ENCODE data around the gene CD86.

DNA sequence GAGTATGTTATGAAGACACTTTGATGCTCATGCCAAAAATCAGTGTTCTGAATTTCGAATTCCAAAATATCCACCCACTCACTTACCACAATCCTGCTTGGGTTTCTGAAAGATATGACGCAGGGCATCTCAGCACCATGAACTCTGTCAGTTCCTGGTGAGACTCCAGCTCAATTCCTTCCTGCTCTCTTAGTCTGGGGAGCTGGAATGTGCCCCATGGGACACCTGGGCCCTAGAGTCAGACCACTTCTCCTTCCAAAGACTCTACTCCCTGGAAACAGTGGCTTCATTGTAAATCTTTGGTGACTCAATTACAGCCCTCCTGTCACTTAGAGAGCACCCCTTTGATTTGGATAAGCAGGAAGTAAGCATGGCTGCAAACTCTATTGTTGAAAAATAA, 50.5 kb downstream of the CD86 start:
- TF ChIP-seq, protein P1, sequence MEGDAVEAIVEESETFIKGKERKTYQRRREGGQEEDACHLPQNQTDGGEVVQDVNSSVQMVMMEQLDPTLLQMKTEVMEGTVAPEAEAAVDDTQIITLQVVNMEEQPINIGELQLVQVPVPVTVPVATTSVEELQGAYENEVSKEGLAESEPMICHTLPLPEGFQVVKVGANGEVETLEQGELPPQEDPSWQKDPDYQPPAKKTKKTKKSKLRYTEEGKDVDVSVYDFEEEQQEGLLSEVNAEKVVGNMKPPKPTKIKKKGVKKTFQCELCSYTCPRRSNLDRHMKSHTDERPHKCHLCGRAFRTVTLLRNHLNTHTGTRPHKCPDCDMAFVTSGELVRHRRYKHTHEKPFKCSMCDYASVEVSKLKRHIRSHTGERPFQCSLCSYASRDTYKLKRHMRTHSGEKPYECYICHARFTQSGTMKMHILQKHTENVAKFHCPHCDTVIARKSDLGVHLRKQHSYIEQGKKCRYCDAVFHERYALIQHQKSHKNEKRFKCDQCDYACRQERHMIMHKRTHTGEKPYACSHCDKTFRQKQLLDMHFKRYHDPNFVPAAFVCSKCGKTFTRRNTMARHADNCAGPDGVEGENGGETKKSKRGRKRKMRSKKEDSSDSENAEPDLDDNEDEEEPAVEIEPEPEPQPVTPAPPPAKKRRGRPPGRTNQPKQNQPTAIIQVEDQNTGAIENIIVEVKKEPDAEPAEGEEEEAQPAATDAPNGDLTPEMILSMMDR (IDR thresholded peaks at IDR 0.05; ENCODE audit: poor library complexity, severe bottlenecking): no peak
- no peak for TF ChIP-seq MXI1 (conservative IDR thresholded peaks at IDR 0.05; ENCODE audit: poor library complexity, severe bottlenecking)
- TF ChIP-seq EZH2 (IDR thresholded peaks at IDR 0.05; ENCODE audit: borderline replicate concordance, insufficient read depth, low read length, poor library complexity, severe bottlenecking): no peak
- no peak for TF ChIP-seq RAD21 (conservative IDR thresholded peaks at IDR 0.05)
- TF ChIP-seq, protein P2, sequence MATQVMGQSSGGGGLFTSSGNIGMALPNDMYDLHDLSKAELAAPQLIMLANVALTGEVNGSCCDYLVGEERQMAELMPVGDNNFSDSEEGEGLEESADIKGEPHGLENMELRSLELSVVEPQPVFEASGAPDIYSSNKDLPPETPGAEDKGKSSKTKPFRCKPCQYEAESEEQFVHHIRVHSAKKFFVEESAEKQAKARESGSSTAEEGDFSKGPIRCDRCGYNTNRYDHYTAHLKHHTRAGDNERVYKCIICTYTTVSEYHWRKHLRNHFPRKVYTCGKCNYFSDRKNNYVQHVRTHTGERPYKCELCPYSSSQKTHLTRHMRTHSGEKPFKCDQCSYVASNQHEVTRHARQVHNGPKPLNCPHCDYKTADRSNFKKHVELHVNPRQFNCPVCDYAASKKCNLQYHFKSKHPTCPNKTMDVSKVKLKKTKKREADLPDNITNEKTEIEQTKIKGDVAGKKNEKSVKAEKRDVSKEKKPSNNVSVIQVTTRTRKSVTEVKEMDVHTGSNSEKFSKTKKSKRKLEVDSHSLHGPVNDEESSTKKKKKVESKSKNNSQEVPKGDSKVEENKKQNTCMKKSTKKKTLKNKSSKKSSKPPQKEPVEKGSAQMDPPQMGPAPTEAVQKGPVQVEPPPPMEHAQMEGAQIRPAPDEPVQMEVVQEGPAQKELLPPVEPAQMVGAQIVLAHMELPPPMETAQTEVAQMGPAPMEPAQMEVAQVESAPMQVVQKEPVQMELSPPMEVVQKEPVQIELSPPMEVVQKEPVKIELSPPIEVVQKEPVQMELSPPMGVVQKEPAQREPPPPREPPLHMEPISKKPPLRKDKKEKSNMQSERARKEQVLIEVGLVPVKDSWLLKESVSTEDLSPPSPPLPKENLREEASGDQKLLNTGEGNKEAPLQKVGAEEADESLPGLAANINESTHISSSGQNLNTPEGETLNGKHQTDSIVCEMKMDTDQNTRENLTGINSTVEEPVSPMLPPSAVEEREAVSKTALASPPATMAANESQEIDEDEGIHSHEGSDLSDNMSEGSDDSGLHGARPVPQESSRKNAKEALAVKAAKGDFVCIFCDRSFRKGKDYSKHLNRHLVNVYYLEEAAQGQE (IDR thresholded peaks at IDR 0.05; ENCODE audit: borderline replicate concordance): no peak
- TF ChIP-seq EP300 (conservative IDR thresholded peaks at IDR 0.05; ENCODE audit: poor library complexity, severe bottlenecking): no peak
- no peak for TF ChIP-seq TAF1 (IDR thresholded peaks at IDR 0.05; ENCODE audit: low read depth)
- no peak for TF ChIP-seq POLR2AphosphoS5 (IDR thresholded peaks at IDR 0.05)
- no peak for TF ChIP-seq SMC3 (conservative IDR thresholded peaks at IDR 0.05; ENCODE audit: poor library complexity)

All from neural cell (in vitro differentiated cells).